K562 (cell line): ENCODE measurements around the gene DGCR8. TPM values are rescaled to one million over a fixed set of nuclear protein-coding genes. Genes with fewer than 3 reads are reported as not detected.

ENCODE experiments used
- ATF4 ChIP-seq: fragments of 450-650 bp; formaldehyde crosslinking; IDR thresholded peaks from 2 replicates; pipeline ENCODE4 v1.4.0; 2022; ENCODE audit warnings: mild to moderate bottlenecking, moderate library complexity
- CBX2 ChIP-seq: fragments of 200-600 bp; sonication (generic); IDR thresholded peaks from one replicate; pipeline ENCODE4 v1.6.1; 2012; ENCODE audit warnings: mild to moderate bottlenecking, low read length, inconsistent platforms; ENCODE audit not compliant: insufficient read depth, poor library complexity, severe bottlenecking
- CTBP1 ChIP-seq: fragments of 450-650 bp; IDR thresholded peaks from 2 replicates; pipeline ENCODE4 v1.6.1; 2016; ENCODE audit warnings: borderline replicate concordance
- ETV5 ChIP-seq: sonication (generic); formaldehyde crosslinking; IDR thresholded peaks from 2 replicates; pipeline ENCODE4 v1.4.0; 2020; ENCODE audit warnings: low read depth, mild to moderate bottlenecking, missing genetic modification reagents
- FOXP1 ChIP-seq: sonication (generic); formaldehyde crosslinking; IDR thresholded peaks from 2 replicates; pipeline ENCODE4 v1.8.0; 2022; ENCODE audit warnings: mild to moderate bottlenecking, missing genetic modification reagents
- GABPA ChIP-seq: fragments of 200-800 bp; sonication (Bioruptor generic); conservative IDR thresholded peaks from 2 replicates; pipeline ENCODE4 v1.6.1; 2016; ENCODE audit warnings: low read depth, missing genetic modification characterization, missing compliant biosample characterization
- GATAD2A ChIP-seq: fragments of 450-650 bp; IDR thresholded peaks from 2 replicates; pipeline ENCODE4 v1.6.1; 2017
- GTF2A2 ChIP-seq: IDR thresholded peaks from 2 replicates; pipeline ENCODE4 v1.6.1; 2016; ENCODE audit warnings: mild to moderate bottlenecking, missing genetic modification characterization, missing compliant biosample characterization
- HSF4 ChIP-seq: fragments of 250-450 bp; sonication (Bioruptor Pico); IDR thresholded peaks from 2 replicates; pipeline ENCODE4 v2.1.2; 2022; ENCODE audit warnings: mild to moderate bottlenecking, moderate library complexity, borderline replicate concordance
- LCOR ChIP-seq: sonication (generic); formaldehyde crosslinking; IDR thresholded peaks from 2 replicates; pipeline ENCODE4 v1.8.0; 2022; ENCODE audit warnings: mild to moderate bottlenecking, missing genetic modification reagents
- MYNN ChIP-seq, 2 experiments: sonication (generic); formaldehyde crosslinking in 1 of 2; IDR thresholded peaks; 2 replicates each; pipeline versions ENCODE4 v1.5.0 to v1.6.1; 2016 to 2020; ENCODE audit warnings: antibody characterized with exemption in 1 of 2, missing genetic modification reagents in 1 of 2
- NFE2L1 ChIP-seq: fragments of 450-650 bp; IDR thresholded peaks from 2 replicates; pipeline ENCODE4 v1.6.1; 2016; ENCODE audit warnings: missing genetic modification characterization, low read depth, mild to moderate bottlenecking, missing compliant biosample characterization, moderate library complexity, borderline replicate concordance
- NFIC ChIP-seq: fragments of 450-650 bp; IDR thresholded peaks from 2 replicates; pipeline ENCODE4 v1.6.1; 2017; ENCODE audit warnings: mild to moderate bottlenecking, inconsistent platforms
- NUFIP1 ChIP-seq: fragments of 450-650 bp; IDR thresholded peaks from 2 replicates; pipeline ENCODE4 v1.6.1; 2018; ENCODE audit not compliant: partially characterized antibody
- PREB ChIP-seq: sonication (generic); formaldehyde crosslinking; IDR thresholded peaks from 2 replicates; pipeline ENCODE4 v1.8.1; 2023; ENCODE audit warnings: mild to moderate bottlenecking, missing genetic modification reagents
- SAFB2 ChIP-seq: fragments of 200-400 bp; formaldehyde crosslinking; IDR thresholded peaks from 2 replicates; pipeline ENCODE4 v1.6.1; 2018; ENCODE audit warnings: borderline replicate concordance, low read length, low read depth, moderate library complexity; ENCODE audit not compliant: severe bottlenecking
- SMAD1 ChIP-seq: fragments of 150-350 bp; IDR thresholded peaks from 2 replicates; pipeline ENCODE4 v1.6.1; 2014; ENCODE audit warnings: low read length, low read depth; ENCODE audit not compliant: partially characterized antibody
- SNIP1 ChIP-seq: fragments of 450-650 bp; IDR thresholded peaks from 2 replicates; pipeline ENCODE4 v1.7.1; 2017; ENCODE audit warnings: low read depth, mild to moderate bottlenecking
- TBL1XR1 ChIP-seq, 2 experiments: IDR thresholded peaks; 2 replicates each; pipeline ENCODE4 v1.6.1; 2012; ENCODE audit warnings: improper control_type of control experiment in 2 of 2, low read length in 2 of 2, mild to moderate bottlenecking in 1 of 2
- TCF7 ChIP-seq: sonication (generic); IDR thresholded peaks from 2 replicates; pipeline ENCODE4 v1.6.1; 2016; ENCODE audit warnings: antibody characterized with exemption, borderline replicate concordance
- TFE3 ChIP-seq: fragments of 450-650 bp; formaldehyde crosslinking; IDR thresholded peaks from 2 replicates; pipeline ENCODE4 v1.4.0; 2020; ENCODE audit warnings: mild to moderate bottlenecking, mixed read lengths
- ZNF431 ChIP-seq: sonication (generic); formaldehyde crosslinking; IDR thresholded peaks from 2 replicates; pipeline ENCODE4 v1.8.0; 2022; ENCODE audit warnings: mild to moderate bottlenecking, missing genetic modification reagents
- ZNF444 ChIP-seq: fragments of 250-450 bp; sonication (Bioruptor Pico); IDR thresholded peaks from 2 replicates; pipeline ENCODE4 v1.4.0; 2020; ENCODE audit warnings: mild to moderate bottlenecking, moderate library complexity
- ZNF584 ChIP-seq: fragments of 200-800 bp; sonication (Bioruptor generic); IDR thresholded peaks from 2 replicates; pipeline ENCODE4 v1.6.1; 2016; ENCODE audit warnings: low read depth, mild to moderate bottlenecking, missing genetic modification characterization, missing compliant biosample characterization
- ZNF695 ChIP-seq: fragments of 450-650 bp; formaldehyde crosslinking; IDR thresholded peaks from 2 replicates; pipeline ENCODE4 v1.4.0; 2020; ENCODE audit warnings: mild to moderate bottlenecking, moderate library complexity
- ZNF696 ChIP-seq: fragments of 250-450 bp; sonication (Bioruptor Pico); conservative IDR thresholded peaks from 2 replicates; pipeline ENCODE4 v1.4.0; 2020; ENCODE audit warnings: mild to moderate bottlenecking, moderate library complexity
- ZZZ3 ChIP-seq: fragments of 450-650 bp; IDR thresholded peaks from 2 replicates; pipeline ENCODE4 v1.6.1; 2016; ENCODE audit warnings: antibody characterized with exemption, mild to moderate bottlenecking, moderate library complexity
- polyA plus RNA-seq, 8 experiments: library from polyadenylated mRNA; depleted of rRNA in 4 of 8; stranded (reverse) in 5 of 8; unstranded in 3 of 8; fragments of >200 nt; fragmentation: Nextera tagmentation in 2 of 8; fragmentation: Illumina TruSeq in 1 of 8; extraction: Ambion mirVana in 2 of 8; extraction: Trizol in 1 of 8; gene quantifications; 2 replicates each; pipeline versions ENCODE4 v1.2.1 to v1.2.3, GENCODE V29; 2011 to 2014; ENCODE audit warnings: inconsistent platforms in 1 of 8, missing spikeins in 1 of 8
- total RNA-seq, 7 experiments: library from RNA; depleted of rRNA in 6 of 7; stranded (reverse); fragments of >200 nt in 6 of 7; fragmentation: Illumina TruSeq in 2 of 7; extraction: Trizol in 2 of 7; gene quantifications; 2 replicates each; pipeline versions ENCODE4 v1.2.1 to v1.2.3, GENCODE V29; 2011 to 2021; ENCODE audit warnings: low replicate concordance in 1 of 7

The DGCR8 gene
- total and polyA plus RNA-seq, 9 of the 15 experiments (the other 6 are each of a cell fraction or from before 2014, with no cell fraction given), result 5.9 to 144 (median 80.1) TPM

GRCh38 chr22:20079745-20080444 is at the start of gene DGCR8 (continued):
- TF ChIP-seq TCF7 (no peak), ETV5 (CRISPR knock-in tag) (no peak), NFIC (no peak), ZNF695 (CRISPR knock-in tag) (peak; percentile 74), ZNF584 (CRISPR knock-in tag) (no peak), LCOR (CRISPR knock-in tag) (no peak), CTBP1 (no peak), MYNN (IDR thresholded peaks at IDR 0.05) (no peak), MYNN (CRISPR knock-in tag; IDR thresholded peaks at IDR 0.05) (no peak), ATF4 (CRISPR knock-in tag) (no peak; the same call in 1 of the 2 replicates), GTF2A2 (tag) (0 out of 2 replicates have a peak, but pooled peaks have one; percentile 3), GABPA (tag) (no peak), NUFIP1 (no peak), ZNF444 (peak; percentile 73), ZZZ3 (no peak), GATAD2A (no peak), HSF4 (CRISPR knock-in tag) (peak; percentile 91), SAFB2 (no peak), TFE3 (CRISPR knock-in tag) (no peak; the same call in 1 of the 2 replicates), ZNF696 (CRISPR knock-in tag) (0 out of 2 replicates have a peak, but pooled peaks have one; percentile 14), SMAD1 (peak; percentile 92), NFE2L1 (no peak), ZNF431 (CRISPR knock-in tag) (no peak), SNIP1 (no peak), CBX2 (no peak), PREB (CRISPR knock-in tag) (no peak), FOXP1 (CRISPR knock-in tag) (no peak), TBL1XR1 (IDR thresholded peaks at IDR 0.05; ENCODE audit: low read length in 2 of 2) (peak in 1 of 2 experiments; percentile 74; a peak in 2 of 4 replicates)
